A673 (cell line): ENCODE data around the gene YKT6.

Experiments
- CTCF ChIP-seq: fragments of 300-800, 200-600 bp; sonication (generic); conservative IDR thresholded peaks from 2 replicates; pipeline ENCODE4 v1.5.1; 2017; ENCODE audit warnings: low read depth, mild to moderate bottlenecking, antibody characterized with exemption, low read length, moderate library complexity, mixed read lengths
- EZH2 ChIP-seq: fragments of 200-600 bp; sonication (generic); IDR thresholded peaks from 2 replicates; pipeline ENCODE4 v1.6.1; 2017; ENCODE audit warnings: borderline replicate concordance, low read depth, mild to moderate bottlenecking, mixed read lengths, antibody characterized with exemption, low read length; ENCODE audit not compliant: poor library complexity, severe bottlenecking

DNA sequence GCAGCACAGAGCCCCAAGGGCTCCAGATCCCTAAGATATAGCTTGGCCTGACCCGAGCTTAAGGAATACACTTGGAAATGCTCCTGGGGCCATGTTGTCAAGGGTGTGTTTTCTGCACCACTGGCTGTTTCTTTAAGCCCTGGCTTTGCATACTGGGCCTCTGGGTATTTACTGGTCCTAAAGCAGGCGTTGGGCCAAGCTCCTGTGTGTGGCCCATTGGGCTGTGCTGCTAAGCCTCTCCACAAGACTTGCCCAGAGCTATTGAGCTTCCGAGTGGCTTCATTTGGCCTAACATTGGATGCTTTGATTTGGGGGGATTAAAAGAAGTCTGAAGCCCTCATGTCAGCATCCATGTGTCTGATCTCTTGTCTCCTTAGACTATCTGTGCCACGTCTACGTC, 5.2 kb downstream of the YKT6 start:
- TF ChIP-seq CTCF (no peak), EZH2 (no peak)
